T follicular helper cell (primary cell): ENCODE data around the gene TMEM95.
"Not testable (repeated sequence)": the region's sequence is repeated elsewhere in the genome, so short reads cannot be mapped to it uniquely, and the experiment has no call there.

Source experiments
- DNase-seq: peaks from one replicate; pipeline ENCODE4 v3.0.0-alpha.2; 2020; ENCODE audit warnings: low read depth

Gene TMEM95

DNA sequence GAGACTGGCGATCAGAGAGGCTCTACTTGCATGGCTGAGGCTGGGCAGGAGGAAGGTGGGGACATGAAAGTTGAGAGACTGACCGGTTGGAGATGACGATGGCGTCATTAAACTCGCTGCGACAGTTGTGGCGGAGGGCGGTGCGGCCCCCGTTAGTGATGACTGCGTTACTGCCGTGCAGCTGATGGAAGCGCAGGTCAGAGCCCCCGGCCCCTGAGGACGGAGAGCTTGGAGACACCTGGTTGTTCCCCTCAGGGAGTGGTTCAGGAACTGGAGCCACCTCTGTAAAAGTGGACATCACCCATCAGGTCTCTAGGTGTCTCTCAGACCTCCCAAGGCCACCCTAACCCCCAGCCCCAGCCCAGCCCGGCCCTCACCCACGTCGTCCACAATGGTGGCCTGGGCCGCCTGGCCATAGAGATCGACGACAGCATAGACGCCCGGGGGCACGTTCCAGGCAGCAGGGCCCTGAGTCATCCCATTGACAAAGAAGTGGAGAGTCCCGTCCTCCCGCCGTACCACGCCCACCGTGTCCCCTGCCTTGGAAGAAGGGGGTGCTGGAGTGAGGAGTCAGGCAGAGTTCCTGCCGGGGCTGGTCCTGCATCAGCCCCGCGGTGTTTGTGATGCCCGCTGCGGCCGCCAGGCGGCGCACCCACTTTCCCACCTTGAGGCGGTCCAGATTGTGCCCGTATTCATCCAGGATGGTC, 31.1 kb upstream of the TMEM95 start:
- DNase-seq = peak; percentile 55

DNA sequence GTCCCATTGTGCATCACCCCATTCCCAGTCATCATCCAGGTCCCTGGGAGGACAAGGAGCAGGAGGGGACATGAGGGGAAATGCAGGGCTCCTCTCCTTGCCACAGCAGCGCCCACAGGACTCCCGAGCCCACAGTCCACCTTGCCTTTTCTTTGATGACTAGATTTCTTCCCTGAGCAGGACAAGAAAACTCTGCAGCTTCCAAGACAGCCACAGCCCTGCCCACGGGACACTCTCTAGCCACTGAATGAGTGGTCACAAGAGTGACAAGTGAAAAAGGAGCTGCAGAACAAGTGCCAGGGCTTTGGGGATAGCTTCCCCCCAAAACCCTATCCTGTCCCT, 30.5 kb upstream of the TMEM95 start:
- DNase-seq = no peak

DNA sequence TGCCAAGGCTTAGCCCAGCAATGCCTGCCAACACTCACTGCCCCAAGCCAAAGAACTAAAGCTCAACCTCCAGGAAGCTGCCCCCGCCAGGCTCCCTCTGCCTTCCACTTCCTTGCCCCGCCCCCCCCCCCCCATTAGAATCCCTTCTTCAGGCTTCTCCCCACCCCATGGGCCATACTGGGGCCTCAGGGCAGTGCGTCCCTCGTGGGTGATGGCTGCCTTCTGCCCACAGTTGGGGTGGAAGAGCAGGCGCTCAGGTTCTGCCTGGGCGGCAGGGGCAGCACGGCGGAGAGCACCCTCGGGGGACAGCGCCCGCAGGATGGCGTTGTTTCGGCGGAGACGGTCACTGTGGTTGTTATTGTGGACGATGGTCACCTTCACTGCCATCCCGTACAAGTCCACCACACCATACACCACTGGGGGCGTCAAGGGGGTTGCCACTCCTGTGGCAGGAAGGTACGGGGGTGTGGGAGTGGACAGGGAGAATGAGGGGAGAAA, 29.9 kb upstream of the TMEM95 start:
- no peak for DNase-seq

DNA sequence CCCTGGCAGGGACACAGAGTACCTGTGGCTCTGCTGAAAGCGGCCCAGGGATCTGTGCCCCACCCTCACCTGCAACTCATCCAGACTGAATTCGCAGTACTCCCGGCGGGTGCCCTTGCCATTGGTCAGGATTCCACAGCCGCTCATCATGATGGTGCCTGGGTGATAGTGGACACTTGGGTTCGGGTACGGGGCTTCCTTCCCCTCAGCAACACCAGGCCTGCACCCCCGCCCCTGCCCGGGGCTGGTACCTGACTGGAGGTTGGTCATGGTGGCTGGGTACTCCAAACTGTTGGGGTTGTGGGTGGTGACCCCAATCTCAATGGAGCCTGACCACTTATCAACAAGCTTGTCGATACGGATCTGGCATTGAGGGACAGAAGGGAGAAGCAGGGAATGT, 28.8 kb upstream of the TMEM95 start:
- no peak for DNase-seq

DNA sequence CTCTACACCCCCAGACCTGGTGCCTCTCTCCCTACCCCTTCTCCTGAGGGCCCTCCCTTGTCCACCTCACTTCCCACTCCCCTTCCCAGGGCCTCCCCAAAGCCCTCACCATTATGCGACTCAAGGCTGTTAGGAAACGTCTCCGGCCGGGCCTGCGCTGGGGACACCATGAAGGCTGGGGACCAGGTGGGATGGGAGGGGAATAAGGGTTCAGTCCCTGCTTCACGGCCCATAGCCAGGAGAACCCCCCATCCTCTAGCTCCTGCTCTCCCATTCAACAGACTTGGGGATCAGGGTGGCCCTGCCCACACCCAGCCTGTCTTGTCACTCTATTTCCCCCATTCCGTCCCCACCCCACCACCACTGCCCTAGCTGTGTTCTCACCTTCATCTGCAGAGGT, 27.9 kb upstream of the TMEM95 start:
- no peak for DNase-seq

DNA sequence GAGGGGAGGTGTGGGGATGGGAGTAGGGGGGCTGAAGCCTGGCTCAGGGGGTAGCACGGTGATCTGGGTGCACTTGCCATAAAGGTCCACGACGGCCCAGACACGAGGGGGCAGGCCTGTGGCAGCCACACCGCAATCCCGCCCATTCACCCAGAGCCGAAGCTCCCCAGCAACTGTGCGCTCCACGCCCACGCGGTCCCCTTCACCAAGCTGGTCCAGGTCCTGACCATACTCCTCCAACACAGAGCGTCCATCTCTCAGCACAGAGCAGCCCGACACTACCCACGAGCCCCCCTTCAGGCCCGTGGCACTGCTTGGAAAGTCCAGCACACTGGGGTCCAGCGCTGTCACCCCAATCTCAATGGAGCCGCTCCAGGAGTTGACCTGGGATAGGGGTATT, 27.5 kb upstream of the TMEM95 start:
- no peak for DNase-seq

DNA sequence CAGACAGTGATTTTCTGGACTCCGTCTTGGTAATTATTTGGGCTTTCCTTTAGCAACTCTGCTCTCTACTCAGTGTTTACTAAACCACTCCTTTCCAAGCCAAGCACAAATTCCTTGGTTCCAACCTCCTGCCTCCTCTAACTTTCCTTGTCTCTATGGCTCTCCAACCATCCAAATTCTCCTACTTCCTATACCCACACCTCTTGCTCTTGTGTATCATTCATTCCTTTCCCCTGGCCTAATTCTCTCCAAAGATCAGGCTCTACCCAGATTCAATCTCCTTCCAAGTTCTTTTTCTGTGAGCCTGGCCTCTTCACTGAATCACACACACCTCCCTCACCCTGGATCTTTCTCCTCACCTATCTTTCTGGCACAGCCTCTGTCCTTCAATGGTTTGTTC, 26.9 kb upstream of the TMEM95 start:
- no peak for DNase-seq

DNA sequence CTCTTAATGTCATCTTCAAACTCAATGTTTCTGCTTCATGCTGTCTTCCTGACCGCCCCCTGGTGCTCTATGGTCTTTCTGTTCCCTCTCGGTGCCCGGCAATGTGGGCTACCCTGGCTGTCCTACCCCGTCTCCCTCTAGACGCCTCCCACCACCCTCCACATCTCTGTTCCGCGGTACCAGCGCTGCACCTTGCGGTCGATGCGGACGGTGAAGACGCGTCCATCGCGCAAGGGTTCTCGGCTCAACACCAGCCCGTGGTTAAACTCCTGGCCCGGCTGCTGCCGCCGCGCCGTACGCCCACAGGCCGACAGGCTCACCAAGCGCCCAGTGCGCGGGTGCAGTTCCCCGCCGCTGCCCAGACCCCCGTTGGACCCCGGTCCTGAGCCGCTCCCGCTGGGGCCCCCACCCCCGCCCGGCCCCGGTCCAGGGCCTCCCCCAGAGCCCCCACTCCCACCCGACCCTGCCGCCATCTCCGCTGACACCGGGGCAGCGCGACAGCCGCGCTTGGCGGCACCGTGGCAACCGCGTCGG, 26.0 kb upstream of the TMEM95 start, which contains the start of gene NEURL4:
Gene NEURL4, minus strand, starts transcription at position 496 of the 534 bp plus-strand sequence. Its CDS starts 23 bp downstream, at position 473.
- DNase-seq = no peak

DNA sequence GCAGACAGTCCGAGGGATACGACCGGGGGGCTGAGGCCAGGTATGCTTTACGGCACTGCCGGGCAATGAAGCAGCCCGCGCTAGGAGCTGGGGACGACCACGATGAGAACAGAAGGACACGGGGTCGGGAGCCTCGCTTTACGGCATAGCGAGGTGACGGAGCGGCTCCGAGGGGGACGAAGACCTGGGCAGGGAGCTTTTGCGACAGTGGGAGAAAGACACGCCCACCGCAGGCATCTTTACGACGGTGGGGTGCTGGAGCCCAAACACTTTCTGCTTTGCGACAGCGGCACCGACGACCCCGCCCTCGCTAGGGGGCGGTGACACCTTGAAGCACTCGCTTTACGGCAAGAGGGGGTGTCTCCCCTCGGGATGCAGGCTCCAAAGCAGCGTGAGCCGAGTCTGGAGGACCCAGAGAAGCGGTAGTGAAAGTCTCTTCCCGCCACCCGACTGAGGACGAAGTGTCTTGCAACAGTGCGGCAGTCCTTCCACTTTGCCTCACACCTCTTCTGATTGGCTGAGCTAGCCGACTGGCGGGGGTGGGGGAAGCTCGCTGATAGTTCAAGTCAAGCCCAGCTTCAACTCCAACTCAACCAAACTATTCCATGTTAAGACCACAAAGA, 25.5 kb upstream of the TMEM95 start:
- DNase-seq = peak; percentile 95

DNA sequence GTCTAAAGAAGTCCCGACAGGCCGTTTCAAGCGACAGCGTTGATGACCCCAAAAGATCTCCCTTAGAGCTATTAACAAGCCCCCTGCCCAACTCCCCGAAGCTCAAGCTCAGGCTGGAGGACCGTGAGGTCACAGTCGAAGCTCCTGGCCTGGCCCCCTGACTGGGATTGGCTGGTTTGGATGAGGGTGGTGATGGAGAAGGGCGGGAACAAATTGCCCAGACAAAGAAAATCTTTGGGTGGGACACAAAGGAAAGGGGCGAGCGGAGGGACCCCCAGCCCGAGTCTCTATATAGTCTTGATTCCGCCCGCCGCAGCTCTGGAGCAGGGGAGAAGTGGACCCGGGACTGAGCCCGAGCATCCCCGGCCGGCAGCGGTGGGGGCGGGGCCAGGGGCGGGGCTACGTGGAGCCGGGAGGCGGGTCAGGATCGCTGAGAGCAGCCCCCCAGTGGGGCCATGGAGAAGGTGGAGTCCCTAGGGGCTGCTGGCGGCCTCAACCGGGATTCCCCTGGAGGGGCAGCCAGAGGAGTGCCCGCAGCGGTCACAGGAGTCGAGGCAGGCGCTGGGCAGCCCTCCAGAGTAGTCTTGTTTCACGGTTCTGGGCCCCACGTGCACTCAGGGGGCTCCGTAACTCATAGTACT, 24.8 kb upstream of the TMEM95 start:
- peak; percentile 72 for DNase-seq

DNA sequence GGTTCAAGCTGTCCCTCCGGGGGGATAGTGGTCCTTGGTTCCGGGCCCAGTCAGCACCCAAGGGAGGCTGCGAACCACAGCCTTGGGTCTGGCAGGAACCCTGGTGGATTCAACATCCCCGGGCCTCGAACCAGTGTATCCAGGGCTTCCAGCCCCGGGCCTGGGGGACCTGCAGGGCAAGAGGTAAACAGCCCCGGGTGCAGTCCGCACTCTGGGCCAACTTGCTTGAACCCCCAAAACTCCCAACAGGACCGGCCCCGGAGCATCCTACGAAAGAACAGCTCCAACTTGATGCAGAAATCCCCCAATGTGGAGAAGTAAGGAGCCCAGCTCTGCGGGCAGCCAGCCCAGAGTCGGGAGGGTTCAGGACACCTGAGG, 24.3 kb upstream of the TMEM95 start:
- DNase-seq = no peak

DNA sequence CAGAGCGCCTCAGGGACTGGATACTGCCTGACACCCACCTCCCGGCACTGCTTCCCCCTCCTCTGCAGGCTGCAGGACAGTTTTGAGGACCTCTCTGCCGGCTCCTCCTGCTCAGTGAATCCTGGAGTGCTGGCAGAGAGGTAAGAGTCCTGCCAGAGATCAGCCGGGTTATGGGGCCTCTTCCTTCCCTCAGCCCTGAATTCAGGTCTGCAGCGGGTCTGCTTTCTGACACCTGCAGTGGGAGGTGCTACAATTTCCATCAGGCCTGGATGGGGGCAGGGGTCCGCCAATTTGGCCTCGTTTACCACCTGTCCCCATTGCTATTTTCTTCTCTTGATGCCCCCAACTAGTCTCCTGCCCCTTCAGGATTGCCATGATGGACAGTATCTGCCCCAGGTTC, 22.8 kb upstream of the TMEM95 start:
- no peak for DNase-seq

DNA sequence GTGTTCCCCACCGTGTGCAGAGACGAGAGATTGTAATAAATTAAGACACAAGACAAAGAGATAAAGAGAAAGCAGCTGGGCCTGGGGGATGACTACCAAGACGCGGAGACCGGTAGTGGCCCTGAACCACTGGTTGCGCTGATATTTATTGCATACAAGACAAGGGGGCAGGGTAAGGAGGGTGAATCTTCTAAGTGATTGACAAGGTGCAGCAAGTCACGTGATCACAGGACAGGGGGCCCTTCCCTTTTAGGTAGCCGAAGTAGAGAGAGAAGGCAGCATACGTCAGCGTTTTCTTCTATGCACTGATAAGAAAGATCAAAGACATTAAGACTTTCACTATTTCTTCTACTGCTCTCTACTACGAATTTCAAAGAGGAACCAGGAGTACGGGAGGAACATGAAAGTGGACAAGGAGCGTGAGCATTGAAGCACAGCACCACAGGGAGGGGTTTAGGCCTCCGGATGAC, 22.3 kb upstream of the TMEM95 start:
- peak; percentile 53 for DNase-seq

DNA sequence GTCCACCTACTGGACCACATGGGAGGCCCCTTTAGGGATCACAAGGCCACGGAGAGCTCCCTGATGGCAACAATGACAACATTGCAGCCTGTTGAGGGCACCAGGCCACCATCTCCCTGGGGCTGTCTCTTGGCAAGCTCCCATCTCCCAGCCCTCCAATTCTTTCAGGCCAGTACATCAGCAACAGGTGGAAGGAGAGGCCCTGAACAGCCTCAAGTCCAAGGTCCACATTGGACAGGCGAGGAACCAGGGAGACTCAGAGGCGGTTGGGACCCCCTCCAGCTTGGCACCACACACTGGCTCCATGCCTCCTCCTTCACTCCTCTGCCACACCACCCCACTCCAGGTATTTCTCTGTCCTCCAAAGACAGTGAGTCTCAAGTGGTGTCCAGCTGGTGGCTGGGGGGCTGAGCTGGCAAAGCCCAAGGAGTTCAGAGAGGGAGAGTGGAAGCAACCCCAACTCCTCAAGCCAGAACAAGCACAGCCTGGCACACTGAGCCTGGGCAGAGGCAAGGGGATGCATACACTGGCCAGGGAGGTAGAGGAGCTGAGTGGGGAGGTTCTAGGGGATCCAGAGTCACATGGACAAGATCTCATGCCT, 19.9 kb upstream of the TMEM95 start:
- no peak for DNase-seq

DNA sequence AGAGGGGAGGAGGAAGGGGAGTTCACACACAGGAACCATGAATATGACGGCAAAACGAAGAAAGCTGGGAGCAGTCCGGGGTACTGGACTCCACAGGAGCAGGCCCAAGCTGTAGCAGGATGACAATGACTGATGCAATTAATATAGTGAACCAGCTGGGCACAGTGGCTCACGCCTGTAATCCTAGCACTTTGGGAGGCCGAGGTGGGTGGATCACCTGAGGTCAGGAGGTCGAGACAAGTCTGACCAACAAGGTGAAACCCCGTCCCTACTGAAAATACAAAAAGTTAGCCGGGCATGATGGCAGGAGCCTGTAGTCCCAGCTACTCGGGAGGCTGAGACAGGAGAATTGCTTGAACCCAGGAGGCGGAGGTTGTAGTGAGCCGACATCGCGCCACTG, 19.2 kb upstream of the TMEM95 start:
- DNase-seq = not testable (repeated sequence)

DNA sequence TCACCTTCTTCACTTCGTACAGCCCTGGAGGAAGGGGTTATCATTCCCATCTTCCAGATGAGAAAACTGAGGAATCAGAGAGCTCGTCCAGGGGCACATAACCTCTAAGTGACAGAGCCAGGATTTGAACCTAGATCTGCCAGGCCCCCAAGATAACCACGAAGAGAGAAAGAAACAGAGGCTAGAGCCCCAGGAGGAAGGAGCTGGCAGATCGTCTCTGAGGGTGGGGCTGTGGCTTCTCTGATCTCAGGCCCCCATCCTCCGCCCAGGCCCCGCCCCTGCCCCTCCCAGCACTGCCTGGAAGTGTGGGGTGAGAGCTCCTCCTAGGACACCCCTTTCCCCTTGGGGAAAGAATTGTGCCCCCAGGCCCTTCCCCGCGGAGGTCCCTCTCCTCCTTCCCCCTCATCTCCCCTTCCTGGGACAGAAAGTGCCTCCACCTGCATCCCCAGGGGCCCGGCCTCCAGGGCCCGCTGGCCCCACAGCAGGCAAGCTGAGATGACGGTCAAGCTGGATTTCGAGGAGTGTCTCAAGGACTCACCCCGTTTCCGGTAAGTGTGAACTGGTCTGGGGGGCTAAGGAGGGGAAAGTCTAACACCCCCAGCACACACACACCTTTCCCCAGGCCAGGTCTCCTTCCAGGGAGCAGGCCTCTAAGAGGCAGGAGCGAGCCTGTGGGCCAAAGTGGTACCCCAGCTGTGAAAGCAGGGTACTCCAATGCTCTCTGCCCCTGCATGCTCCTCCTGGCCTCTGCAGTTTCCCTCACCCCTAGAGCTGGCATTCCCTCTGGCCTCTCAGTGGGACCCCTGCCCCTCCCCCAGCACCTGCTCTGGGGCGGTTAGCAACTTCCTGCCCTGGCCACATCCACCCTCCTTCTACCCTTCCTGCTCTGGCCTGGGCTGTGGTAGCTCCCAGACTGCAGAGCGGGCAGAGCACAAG, 18.4 kb upstream of the TMEM95 start, which contains the start of gene ACAP1:
Gene ACAP1, plus strand, starts transcription at position 290 of the 936 bp plus-strand sequence. Its CDS starts 206 bp downstream, at position 496.
- DNase-seq = peak; percentile 81

DNA sequence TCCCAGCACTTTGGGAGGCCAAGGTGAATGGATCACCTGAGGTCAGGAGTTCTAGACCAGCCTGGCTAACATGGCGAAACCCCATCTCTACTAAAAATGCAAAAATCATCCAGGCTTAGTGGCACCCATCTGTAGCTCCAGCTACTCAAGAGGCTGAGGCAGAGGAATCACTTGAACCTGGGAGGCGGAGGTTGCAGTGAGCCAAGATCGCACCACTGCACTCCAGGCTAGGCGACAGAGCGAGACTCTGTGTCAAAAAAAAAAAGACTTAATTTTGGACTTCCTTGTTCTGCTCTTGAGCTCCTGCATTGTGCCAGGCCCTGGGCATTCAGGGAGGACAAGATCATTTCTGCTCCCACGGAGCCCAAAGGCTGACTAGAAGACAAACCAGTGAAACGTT, 17.4 kb upstream of the TMEM95 start:
- DNase-seq = not testable (repeated sequence)

DNA sequence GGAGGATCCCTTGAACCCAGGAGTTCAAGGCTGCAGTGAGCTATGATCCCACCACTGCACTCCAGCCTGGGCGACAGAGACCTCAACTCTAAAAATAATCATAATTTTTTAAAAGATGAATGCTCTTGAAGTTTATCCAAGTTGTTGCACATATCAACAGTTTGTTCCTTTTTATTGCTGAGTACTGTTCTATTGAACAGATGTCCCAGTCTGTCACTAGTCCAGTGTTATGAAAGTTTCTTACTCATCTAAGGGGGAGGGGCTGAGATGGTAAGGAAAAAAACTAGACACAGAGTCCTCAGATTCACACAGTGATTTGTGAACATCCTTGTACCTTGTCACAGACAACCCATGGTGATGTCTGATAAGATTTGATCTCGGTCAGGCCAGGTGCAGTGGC, 14.8 kb upstream of the TMEM95 start:
- DNase-seq = no peak

DNA sequence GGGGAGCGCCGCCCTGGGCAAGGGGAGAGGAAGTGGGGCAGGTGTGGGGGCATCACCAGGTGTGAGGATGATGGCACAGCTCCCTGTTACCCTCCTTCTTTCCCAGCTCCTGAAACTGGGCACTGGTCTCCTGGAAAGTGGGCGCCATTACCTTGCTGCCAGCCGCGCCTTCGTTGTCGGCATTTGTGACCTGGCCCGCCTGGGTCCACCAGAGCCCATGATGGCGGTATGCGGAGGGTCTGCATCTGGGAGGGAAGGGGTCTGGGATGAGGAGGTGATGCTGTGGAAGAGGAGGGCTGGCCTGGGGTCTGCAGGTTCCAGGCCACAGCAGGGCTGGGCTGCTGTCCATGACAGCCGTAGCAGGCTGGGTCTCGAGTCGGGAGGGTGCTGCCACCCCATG, 13.1 kb upstream of the TMEM95 start:
- no peak for DNase-seq

DNA sequence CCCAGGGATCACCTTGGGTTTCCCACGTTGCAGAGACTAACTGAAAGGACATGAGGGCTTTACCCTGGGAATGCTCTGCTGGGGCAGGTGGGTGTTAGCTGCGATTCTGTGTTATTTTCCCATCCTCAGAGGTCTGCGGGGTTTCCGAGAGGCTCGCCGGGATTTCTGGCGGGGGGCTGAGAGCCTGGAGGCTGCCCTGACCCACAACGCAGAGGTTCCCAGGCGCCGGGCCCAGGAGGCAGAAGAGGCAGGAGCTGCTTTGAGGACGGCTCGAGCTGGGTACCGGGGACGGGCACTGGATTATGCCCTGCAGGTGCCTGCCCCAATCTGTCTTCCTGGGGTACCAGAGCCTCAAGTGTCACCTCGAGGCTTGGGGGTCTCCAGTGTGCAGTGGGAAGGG, 11.7 kb upstream of the TMEM95 start:
- DNase-seq = no peak
